ENCODE measurements around the gene PSME4.
"Not testable (repeated sequence)": the region's sequence is repeated elsewhere in the genome, so short reads cannot be mapped to it uniquely, and the experiment has no call there.

Gene PSME4

DNA sequence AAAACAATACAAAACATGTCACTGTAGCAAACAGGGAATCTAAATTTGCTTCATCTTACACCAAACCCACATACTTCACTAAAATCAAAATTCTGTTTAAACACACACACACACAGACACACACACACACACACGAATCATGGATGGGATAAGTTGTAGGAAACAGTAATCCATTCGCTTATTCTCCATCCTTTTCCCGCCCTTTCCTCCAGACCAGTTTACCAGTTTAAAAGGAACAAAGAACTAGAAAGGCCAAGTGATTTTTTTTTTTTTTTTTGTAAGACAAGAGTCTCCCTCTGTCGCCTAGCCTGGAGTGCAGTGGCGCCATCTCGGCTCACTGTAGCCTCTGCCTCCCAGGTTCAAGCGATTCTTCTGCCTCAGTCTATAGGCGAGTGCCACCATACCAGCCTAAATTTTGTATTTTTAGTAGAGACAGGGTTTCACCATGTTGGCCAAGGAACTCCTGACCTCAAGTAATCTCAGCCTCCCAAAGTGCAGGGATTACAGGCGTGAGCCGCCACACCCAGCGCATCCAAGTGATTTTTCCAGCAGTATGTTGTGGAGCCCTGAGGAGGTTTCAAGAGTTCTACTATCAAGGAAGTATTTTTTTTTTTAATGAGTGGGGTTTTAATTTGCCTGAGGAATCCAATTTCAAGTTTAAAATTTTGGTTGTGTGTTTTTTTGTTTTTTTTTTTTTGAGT lies 5.7 kb downstream of the PSME4 start:
- no peak for FAIRE-seq

DNA sequence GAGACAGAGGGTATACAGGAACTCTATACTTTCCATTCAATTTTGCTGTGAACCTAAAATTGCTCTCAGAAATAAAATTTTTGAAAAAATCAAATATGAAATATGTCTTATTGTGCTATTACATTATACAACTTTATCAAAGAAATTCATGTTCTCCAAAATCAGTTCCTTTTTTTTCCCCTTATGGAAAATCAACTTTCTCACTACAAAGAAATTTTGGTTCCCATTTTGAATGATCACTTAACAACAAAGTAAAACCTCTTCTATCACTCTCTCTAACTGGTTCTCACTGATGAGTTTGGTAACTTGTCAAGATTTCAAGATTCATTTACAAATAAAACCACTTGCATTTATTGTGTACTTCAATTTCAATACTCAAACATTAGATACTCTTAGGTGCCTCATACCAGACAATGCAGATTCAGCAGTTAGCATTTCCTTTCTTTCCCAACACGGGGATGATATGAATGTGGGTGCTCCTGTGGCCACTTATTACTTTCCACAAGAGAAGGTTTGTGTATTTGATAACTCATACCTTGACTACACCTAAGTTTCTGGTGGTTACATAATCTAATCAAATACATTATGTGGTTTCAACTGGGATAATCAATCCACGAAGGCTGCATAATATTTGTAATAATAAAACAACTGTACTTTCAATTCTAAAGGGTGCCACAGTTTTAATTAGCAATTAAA lies 6.4 kb downstream of the PSME4 start:
- no peak for FAIRE-seq

DNA sequence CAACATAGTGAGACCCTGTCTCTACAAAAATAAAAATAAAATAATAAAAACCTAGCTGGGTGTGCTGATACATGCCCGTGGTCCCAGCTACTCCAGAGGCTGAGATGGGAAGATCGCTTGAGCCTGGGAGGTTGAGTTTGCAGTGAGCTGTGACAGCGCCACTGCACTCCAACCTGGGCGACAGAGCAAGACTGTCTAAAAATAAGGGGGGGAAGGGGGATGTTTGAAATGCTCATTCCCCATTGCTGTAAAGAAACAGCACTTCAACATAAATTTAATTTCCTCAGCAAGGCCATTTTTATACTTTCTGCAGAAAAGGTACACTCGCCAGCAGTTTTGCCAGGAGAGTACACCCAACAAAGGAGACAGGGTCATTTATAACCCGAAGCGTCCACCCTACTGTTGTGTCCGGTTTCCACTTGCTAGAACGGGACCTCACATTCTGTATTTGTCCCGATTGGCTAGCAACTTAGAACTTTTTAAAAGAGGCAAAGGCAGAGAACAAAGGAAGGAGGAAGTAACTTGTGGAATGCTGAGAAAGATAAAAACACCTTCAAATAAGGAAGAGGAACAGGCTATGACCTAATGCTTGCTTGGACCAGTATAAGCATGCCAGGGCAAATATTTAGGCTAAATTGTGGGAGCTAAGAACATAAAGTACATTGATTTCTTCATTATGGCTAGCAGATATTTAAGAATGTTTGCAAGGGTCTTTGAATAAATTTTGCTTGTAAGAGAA lies 9.1 kb downstream of the PSME4 start:
- FAIRE-seq = not testable (repeated sequence)

DNA sequence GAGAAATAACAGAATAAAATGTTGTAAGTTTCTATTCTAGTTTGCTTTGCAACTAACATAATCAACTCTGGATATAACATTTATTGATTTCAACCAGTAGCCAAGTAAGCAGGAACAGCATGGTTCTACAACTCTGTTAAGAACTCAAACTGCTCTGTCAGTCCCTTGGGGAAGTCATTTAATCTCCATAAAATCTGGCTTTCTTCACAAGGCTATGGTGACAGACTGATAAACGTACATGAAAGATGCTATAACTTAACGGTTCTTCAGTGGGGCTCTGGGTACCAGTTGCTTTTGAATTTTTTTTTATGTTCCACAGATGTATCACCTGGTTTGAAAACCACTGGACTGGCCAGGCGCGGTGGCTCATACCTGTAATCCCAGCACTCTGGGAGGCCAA lies 10.3 kb downstream of the PSME4 start:
- FAIRE-seq = no peak

DNA sequence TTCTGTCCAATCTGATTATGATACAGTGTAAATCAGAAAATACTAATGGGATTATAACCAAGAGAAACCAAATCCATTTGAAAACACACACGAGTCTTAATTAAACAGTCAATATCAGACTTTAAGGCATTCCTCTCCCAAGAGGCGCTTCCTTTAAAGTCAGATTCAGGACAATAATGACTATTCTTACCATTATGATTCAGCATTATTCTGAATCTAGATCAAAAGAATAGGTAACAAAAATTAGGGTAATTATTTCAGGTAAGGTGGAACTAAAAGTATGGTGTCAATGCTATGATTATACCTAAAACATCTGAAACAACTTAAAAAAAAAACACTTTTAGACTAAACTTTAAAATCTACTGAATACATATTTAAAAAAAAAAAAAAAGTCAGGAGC lies 12.3 kb downstream of the PSME4 start:
- no peak for FAIRE-seq

DNA sequence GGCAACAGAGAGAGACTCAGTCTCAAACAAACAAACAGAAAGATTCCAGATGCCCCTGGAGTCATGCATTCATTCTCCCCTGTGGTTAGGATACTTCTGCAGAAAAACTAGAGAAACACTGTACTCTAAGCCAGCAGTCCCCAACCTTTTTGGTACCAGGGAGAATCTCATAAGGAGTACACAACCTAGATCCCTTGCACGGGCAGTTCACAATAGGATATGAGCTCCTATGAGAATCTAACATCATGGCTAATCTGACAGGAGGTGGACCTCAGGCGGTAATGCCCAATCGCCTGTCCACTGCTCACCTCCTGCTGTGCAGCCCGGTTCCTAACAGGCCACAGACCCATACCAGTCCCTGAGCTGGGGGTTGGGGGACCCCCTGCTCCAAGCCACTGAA lies 18.3 kb downstream of the PSME4 start:
- FAIRE-seq = no peak

DNA sequence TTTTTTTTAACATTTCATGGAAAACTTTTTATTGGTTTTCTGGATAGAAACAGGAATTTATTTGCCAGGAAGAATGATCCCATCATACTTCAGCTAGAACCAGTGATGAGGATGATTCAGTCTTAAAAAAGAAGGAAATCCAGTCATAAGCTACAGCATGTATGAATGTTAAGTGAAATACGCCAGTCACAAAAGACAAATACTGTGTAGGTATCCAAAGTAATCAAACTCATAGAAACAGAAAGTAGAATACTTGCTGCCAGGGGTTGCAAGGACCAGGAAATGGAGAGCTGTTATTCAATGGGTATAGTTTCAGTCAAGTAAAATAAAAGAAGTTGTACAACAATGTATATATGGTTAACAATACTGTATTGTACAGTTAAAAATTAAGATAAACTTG lies 21.3 kb downstream of the PSME4 start:
- FAIRE-seq = no peak

DNA sequence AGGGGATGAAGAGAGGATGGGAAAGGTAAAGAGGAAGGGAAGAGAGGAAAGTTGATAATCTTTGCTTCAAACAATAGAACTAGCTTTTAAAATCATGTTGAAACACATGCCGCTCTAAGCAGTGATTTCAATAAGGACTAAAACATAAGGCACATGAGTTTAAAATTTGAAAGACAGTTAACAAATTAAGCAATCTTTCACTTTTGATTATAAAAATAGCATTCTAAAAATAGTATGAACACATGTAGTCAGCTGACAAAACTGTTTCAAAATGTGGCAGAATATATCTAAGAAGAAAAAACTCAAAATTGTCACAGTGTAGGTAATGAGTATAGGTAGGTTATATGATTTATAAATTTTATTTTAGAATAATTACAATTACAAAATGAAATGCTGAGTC lies 25.3 kb downstream of the PSME4 start:
- FAIRE-seq = peak; percentile 55

DNA sequence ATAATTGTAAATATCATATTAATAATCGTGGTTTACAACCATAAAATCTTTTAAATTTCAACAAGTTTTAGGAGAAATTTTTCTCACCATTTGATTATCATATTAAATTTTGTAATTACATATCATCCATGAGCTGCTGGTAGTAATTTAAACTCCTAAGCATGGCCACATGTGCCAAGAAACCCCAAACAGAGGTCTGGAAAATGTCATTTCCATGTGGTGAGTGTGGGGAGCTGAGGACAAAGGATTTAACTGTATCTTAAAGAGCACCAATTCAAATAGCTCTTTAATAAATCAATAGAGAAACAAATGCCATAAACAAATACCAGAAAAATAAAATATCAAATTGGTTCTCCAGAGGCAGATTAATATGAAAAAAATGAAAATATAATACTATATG lies 26.3 kb downstream of the PSME4 start:
- peak; percentile 72 for FAIRE-seq

DNA sequence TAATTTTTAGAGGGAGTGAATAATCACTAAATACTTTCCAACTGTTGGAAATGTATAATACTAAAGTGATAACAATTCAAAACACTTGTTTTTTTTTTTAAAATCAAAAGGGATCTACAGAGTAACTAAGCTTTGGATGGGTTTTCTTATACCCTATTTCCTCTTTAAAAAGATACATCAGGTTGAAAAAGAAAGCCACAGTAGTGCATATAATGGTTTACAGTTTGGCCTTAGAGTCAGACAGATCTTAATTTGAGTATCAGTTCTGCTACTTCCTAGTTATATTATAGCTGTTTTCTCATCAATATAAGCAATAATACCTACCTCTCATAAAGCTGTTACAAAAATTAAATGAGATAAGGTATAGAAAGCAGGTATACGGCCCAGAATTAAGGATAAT lies 28.5 kb downstream of the PSME4 start:
- FAIRE-seq = no peak

DNA sequence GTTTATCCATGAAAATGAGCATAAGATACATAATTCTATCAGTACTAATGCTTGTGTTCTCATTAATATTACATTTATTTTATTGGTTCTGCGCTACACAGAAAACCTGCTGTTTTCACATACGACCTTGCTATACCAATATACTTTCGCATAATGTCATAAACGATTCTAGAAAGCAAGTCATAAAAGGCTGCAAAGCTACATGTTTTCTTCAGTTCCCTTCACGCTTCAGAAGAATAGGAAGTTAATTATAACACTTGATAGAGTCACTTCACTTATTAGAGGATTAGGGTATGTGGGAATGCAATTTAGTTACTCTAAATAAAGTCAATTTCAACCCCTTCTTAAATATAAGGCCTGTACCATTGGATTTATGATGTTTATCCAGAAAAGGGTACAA lies 29.0 kb downstream of the PSME4 start:
- FAIRE-seq = no peak

DNA sequence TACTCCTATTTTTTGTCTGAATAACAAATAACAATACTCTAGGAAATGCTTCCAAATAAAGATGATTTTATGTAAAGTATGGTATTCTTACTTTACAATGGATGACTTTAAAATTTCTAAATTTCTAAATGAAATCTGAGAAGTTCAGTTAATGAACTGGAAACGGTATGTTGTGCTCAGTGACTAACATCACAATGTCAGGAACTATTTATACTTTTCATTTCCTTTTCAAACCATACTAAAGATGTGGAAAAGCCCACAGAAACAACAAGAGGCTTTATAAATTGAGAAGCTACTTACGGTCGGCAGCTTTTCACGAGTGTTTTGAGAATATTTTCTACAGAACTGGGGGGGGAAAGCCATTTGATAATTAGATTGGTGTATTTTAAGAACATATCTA lies 31.1 kb downstream of the PSME4 start:
- FAIRE-seq = no peak

DNA sequence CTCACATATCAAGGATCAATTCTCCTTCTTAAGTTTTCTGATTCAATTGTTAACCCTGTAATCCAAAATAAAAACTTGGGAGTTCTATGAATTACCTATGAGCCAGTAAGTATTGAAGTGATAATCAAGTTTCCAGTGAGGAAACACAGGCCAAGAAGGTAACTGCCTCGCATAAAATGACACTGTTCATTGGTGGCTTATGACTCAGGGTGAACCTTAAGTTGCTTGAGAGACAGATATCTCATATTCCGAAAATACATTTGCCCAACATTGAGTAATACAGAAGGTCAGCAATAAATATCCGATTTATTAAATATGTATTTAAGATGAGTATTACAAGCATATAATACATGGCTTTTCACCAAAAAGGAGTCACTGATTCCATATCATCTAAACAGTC lies 31.9 kb downstream of the PSME4 start:
- FAIRE-seq = no peak

DNA sequence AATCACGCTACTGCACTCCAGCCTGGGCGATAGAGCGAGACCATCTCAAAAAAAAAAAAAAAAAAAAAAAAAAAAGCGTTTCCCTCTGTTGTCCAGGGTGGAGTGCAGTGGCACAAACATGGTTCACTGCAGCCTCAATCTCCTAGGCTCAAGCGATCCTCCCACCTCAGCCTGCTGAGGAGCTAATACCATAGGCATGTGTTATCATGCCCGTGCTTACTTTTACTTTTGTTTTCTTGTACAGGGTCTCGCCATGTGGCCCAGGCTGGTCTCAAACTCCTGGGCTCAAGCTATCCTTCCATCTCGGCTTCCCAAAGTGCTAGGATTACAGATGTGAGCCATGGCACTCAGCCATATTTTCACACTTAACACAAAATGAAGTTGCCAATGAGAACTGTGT lies 37.5 kb downstream of the PSME4 start:
- no peak for FAIRE-seq

DNA sequence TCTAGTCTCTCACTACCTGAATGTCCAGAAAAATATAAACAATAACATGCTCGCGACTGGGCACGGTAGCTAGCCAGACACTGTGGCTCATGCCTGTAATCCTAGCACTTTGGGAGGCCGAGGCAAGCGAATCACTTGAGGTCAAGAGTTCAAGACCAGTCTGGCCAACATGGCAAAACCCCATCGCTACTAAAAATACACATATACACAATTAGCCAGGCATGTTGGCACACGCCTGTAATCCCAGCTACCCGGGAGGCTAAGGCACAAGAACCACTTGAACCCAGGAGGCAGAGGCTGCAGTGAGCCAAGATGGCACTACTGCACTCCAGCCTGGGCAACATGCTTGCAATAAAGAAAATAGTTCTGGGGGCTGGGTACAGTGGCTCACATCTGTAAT lies 44.5 kb downstream of the PSME4 start:
- FAIRE-seq = not testable (repeated sequence)

DNA sequence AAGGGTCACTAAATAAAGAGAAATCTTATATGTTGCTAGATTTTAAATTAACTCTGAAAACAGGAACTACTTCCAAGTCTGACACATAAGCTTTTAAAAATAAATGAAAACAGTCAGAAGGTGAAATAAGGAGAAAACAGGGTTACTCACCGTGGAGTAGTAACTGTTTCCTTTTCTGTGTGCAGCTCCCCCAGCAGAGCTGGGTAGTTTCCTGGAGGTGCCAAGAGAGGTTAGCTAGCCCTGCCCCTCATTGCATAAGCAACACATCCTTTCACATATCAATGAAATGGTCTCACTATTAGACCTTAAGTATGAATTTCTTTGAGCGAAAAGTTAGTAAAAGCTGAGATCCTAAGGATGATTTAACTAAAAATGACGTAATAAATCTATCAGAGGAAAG lies 57.1 kb downstream of the PSME4 start:
- FAIRE-seq = no peak

DNA sequence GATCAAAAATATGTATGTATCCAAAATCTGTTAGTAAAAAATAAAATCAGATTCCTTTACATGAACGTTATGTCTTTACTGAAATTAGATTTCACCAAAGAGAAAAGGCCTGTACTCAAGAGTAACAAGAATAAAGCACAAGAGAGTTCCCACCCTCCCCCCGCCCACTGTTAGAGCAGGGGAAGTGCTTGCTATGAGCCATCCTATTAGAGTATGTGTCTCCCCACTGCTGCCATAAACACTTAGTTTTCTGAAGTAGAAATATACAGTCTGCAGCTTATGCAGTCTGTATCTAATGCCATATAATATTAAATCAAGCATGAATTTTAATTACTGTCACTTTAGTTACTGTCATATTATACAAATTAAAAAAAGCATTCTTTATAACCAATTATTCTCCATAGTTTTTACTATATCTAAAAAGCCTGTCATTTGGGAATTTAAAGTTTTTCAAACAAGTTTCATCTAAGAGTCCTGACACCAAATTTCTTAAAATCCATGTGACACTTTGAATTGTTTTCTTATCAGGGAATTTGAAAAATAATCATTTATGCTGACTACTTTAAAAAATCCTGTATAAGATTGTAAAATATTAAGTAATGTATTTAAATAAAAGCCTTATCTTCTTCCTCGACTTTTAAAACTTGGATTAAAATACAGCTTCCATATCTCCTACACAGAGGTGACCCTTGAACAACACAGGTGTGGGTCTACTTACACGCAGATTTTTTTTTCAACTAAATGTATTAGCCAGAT lies 59.2 kb downstream of the PSME4 start:
- peak; percentile 66 for FAIRE-seq

DNA sequence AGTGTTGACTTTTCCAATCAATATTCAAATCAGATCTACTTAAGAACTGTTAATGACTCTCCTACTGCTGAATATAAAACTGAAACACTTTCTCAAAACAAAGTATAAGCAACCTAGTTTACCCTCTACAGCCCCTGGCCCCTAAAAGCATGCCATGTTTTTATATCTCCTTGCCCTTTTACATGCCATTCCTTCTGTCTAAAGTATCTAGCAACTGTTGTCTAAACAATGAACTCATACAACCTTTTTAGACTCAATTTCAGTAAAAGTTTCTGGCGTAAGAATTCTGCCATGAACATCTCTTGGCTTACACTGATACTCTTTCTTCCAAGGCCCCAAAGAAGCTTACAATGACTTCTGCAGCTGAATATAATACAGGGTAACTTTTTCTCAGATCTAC lies 63.2 kb downstream of the PSME4 start:
- FAIRE-seq = no peak

DNA sequence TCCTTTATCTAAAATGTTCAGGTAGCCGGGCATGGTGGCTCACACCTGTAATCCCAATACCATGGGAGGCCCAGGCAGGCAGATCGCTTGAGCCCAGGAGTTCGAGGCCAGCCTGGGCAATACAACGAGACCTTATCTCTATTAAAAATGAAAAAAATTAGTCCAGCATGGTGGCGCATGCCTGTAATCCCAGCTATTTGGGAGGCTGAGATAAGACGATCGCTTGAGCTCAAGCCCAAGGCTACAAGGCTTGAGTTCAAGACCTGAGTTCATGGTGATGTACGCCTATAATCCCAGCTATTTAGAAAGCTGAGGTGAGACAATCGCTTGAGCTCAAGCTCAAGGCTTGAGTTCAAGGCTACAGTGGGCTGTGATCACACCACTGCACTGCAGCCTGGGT lies 65.4 kb downstream of the PSME4 start:
- no peak for FAIRE-seq

DNA sequence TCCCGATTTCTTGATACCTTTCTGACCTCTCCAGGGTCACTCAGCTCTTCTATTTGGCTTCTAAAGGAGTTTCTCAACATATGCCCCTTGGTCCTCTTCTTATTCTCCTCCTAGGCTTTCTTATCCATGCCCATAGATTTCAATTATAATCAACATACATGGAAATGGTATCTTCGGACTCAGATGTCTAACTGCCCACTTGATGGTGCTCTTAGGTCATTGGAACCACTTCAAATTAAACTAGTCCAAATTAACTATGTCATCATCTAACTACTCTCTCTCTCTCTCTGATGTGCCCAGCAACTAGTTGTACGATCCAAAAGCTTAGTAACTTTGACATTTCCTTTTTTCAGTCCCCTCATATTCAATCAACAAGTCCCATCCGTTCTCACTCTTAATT lies 67.8 kb downstream of the PSME4 start:
- FAIRE-seq = no peak

DNA sequence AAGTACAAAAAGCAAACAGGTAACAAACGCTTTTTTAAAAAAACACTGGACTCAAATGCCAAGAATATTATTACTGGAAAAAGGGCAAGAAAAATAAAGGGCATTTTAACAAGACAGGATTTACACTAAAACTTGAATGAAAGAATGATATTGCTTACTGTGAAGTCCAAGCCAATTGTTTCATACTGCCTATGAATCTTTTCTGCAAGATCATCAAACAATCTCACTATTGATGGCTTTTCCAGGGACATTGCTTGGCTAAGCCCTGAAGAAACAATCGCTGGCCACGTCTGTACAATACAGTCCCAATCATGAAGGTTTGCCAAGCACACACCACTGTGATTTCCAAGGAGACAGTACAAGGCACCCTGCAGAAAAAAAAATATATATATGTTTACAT lies 69.6 kb downstream of the PSME4 start:
- no peak for FAIRE-seq

DNA sequence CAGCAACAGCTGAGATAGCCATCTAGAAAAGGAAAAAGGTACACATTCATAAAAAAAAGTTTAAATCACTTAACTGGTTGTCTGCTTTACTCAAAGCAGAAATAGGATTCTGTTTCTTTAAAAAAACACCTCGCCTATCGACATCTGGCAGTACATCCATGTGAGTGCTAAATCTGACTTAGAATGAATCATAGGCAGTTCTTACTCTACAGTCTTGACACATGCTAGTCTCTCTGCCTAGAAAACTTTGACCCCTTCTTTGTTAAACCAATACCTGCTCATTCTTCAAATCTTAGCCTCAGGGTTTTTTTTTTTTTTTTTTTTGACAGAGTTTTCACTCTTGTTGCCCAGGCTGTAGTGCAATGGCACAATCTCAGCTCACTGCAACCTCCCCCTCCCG lies 73.9 kb downstream of the PSME4 start:
- FAIRE-seq = no peak

All from G401.6 (cell line).